Chondrocyte (in vitro differentiated cells): ENCODE measurements around the gene SMCHD1. TPM values are rescaled to one million over a fixed set of nuclear protein-coding genes. Genes with fewer than 3 reads are reported as not detected.

Experiments used
- DNase-seq: peaks from one replicate; pipeline ENCODE4 v3.0.0; 2021; ENCODE audit warnings: mixed read lengths, low spot score
- H3K27ac Mint-ChIP-seq: one replicate; pipeline ENCODE4 v1.8.0; 2021; ENCODE audit warnings: mild to moderate bottlenecking, moderate library complexity, mixed read lengths; ENCODE audit not compliant: unreplicated experiment
- H3K27me3 Mint-ChIP-seq: 2 replicates; pipeline ENCODE4 v1.8.0; 2021; ENCODE audit warnings: low read depth, mixed read lengths
- H3K36me3 Mint-ChIP-seq: 2 replicates; pipeline ENCODE4 v1.8.0; 2021; ENCODE audit warnings: low read depth, mixed read lengths
- H3K4me1 Mint-ChIP-seq: 2 replicates; pipeline ENCODE4 v1.8.0; 2021; ENCODE audit warnings: low read depth, mild to moderate bottlenecking, mixed read lengths
- H3K4me3 Mint-ChIP-seq: one replicate; pipeline ENCODE4 v1.8.0; 2021; ENCODE audit warnings: mild to moderate bottlenecking, moderate library complexity, mixed read lengths; ENCODE audit not compliant: unreplicated experiment
- H3K9me3 Mint-ChIP-seq: 2 replicates; pipeline ENCODE4 v1.8.0; 2021; ENCODE audit warnings: low read depth, mixed read lengths
- total RNA-seq: library from RNA; stranded (reverse); gene quantifications from 3 replicates; pipeline ENCODE4 v1.2.1, GENCODE V29; 2021
- TF ChIP-seq, protein P1 (sequence below): fragments of 200-600 bp; sonication (generic); IDR thresholded peaks from 2 replicates; pipeline ENCODE4 v1.5.0; 2021; ENCODE audit warnings: antibody characterized with exemption, mild to moderate bottlenecking, moderate library complexity

The SMCHD1 gene
- total RNA-seq, 1 donor from 2014 or later, result 27.3 TPM

DNA sequence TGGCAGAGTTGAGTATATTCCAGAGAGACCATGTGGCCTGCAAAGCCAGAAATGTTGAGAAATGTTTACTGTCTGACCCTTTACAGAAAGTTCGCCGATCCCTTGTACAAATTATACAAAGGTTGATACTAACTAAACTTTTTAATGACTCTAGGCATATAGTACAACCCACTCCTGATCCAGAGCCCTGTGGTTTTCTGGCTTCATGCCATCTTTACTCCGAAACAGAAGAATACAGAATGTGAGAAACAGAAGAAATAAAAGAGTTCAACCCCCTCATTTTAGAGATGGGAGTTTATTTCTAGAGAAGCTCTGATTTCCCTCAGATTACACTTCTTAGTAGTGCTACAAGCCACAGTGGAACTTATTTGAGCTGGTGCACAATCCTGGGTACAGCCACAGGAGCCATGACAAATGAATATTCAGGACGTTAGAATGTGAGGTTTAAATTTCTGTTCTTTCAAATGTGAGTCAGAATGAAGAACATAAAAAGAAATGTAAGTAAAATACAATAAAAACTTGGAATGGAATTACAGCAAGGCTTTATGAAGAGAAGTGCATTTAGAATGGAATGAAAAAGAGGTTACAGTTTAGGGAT is 38.0 kb upstream of the SMCHD1 start:
- H3K4me3 Mint-ChIP-seq, result no peak overlapping the region
- peaks cover 2% of the 10 kb centered on the region for H3K36me3 Mint-ChIP-seq
- no peak for DNase-seq
- H3K27me3 Mint-ChIP-seq, result no peaks in the 10 kb centered on the region
- peaks cover 3% of the 10 kb centered on the region for H3K9me3 Mint-ChIP-seq
- TF ChIP-seq, protein P1, sequence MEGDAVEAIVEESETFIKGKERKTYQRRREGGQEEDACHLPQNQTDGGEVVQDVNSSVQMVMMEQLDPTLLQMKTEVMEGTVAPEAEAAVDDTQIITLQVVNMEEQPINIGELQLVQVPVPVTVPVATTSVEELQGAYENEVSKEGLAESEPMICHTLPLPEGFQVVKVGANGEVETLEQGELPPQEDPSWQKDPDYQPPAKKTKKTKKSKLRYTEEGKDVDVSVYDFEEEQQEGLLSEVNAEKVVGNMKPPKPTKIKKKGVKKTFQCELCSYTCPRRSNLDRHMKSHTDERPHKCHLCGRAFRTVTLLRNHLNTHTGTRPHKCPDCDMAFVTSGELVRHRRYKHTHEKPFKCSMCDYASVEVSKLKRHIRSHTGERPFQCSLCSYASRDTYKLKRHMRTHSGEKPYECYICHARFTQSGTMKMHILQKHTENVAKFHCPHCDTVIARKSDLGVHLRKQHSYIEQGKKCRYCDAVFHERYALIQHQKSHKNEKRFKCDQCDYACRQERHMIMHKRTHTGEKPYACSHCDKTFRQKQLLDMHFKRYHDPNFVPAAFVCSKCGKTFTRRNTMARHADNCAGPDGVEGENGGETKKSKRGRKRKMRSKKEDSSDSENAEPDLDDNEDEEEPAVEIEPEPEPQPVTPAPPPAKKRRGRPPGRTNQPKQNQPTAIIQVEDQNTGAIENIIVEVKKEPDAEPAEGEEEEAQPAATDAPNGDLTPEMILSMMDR, result no peak
- H3K27ac Mint-ChIP-seq, result no peak overlapping the region
- H3K4me1 Mint-ChIP-seq, result peaks cover 10% of the 10 kb centered on the region

DNA sequence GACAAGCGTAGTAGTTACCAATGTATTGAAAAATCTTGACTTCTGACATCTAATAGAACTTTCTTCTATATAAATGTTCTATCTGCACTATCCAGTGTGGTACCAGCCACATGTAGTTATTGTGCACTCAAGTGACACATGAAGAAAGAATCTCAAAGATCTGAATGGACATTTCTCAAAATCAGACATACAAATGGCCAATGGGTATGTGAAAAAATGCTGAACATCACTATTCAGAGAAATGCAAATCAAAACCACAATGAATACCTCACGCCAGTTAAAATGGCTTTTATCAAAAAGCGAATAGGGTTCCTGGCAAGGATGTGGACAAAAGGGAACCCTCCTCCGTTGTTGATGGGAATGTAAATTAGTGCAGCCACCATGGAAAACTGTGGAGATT is 37.5 kb upstream of the SMCHD1 start:
- Mint-ChIP-seq H3K4me1 (peaks cover 10% of the 10 kb centered on the region), H3K36me3 (peaks cover 2% of the 10 kb centered on the region), H3K27me3 (no peaks in the 10 kb centered on the region), H3K9me3 (peaks cover 3% of the 10 kb centered on the region), H3K4me3 (no peak overlapping the region), H3K27ac (no peak overlapping the region)
- DNase-seq, result no peak
- TF ChIP-seq, protein P1, result no peak

DNA sequence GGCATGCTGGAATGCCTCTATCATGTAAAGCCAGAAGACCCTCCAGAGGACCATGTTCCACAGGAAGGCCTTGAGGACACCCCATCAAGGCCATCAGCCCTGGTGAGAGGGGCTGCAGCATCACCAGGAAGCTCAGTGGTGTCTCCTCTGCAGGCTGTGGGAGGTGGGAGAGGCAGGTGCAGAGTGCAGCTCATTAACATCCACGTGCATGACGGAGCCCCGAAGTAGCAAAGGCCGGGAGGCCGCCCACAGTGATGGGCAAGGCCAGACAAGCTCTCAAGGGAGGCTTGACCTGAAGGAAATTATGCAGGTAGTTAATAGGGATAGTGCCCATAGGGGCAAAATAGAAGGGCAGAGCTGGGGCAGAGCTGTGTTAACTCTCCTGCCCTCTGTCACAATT is 30.3 kb upstream of the SMCHD1 start:
- H3K36me3 Mint-ChIP-seq, result no peaks in the 10 kb centered on the region
- TF ChIP-seq, protein P1, result no peak
- no peak overlapping the region for H3K4me3 Mint-ChIP-seq
- H3K4me1 Mint-ChIP-seq, result no peaks in the 10 kb centered on the region
- DNase-seq, result no peak
- H3K27ac Mint-ChIP-seq, result no peak overlapping the region
- no peaks in the 10 kb centered on the region for H3K27me3 Mint-ChIP-seq
- no peaks in the 10 kb centered on the region for H3K9me3 Mint-ChIP-seq

DNA sequence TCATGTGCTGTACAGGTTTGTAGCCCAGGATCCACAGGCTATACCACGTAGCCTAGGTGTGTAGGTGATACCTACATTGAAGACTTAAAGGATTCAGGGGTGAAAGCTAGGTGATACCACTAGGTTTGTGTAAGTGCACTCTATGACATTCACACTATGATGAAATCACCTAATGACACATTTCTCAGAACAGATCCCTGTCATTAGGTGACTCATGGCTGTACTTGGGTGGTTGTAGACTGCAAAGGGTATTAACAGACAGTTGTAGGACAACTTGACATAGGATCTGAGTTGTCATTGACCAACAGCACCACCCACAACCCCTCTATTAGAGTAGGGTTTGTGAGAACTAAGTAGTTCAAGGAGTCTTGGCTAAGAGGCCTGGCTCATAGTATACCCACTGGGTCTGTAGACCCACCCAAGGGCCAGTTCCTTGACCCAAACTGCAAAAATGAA is 27.7 kb upstream of the SMCHD1 start:
- TF ChIP-seq, protein P1, result no peak
- Mint-ChIP-seq H3K27me3 (no peaks in the 10 kb centered on the region), H3K36me3 (no peaks in the 10 kb centered on the region), H3K9me3 (peaks cover 8% of the 10 kb centered on the region), H3K4me3 (no peak overlapping the region), H3K27ac (no peak overlapping the region), H3K4me1 (no peaks in the 10 kb centered on the region)
- no peak for DNase-seq

DNA sequence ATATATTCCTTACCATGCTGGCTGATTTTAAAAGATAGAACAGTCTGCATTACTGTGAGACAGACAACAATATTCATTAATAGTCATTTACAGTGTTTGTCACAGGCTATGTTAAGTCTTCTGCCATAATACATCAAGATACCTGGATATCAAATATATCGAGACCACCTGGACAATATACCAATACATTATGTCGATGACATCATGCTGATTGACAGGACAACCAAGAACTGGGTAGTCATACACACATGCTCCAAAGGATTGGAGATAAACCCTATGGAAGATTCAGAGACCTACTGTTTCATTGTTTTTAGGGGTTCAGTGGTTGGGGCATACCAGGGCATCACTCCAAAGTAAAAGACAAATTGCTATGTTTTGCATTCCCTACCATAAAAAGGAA is 26.5 kb upstream of the SMCHD1 start:
- Mint-ChIP-seq H3K4me1 (no peaks in the 10 kb centered on the region), H3K27me3 (no peaks in the 10 kb centered on the region), H3K4me3 (no peak overlapping the region), H3K27ac (no peak overlapping the region), H3K36me3 (no peaks in the 10 kb centered on the region), H3K9me3 (peaks cover 8% of the 10 kb centered on the region)
- no peak for DNase-seq
- TF ChIP-seq, protein P1, result no peak
